ENCODE measurements around the gene CTNNA2. TPM values are rescaled to one million over a fixed set of nuclear protein-coding genes. Genes with fewer than 3 reads are reported as not detected.

The CTNNA2 gene
- polyA plus RNA-seq, 2 of the 4 experiments (the other 2 are of a cell fraction): 0.50 to 0.94 TPM

DNA sequence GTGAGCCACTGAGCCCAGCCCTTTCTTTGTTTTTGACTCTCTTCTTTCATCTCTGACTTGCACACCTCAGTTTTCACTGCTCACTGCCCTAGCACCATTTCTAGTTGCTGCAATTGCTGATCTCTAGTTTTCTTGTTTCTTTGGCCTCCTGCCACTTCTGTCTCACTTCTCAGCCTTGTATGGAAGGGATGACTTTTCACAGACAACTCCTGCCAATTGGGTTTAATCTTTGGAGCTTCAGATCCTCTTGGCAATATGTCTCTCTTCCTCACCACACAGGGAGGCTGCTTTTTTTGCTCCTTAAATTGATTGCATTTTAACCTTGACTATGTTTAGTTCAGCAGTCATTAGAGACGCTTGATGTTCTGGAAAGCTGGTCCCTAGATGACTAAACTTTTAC lies 323.1 kb downstream of the CTNNA2 start:
- H3K4me2 ChIP-seq: no peak overlapping the region
- no peak for ATAC-seq
- no peak overlapping the region for H3K4me3 ChIP-seq
- ChIA-PET CTCF (no interaction called here), POLR2A (no interaction called here)
- peaks cover 11% of the 10 kb centered on the region; the same call in 1 of the 3 replicates for H3K9me3 ChIP-seq
- DNase-seq (ENCODE audit: low read depth in 1 of 2, low spot score in 1 of 2): no peak
- WGBS (ENCODE audit: missing lambda C conversion rate): 19% methylated on average over 1 of the region's 1 CpG
- no peak overlapping the region for H3K27ac ChIP-seq
- no peaks in the 10 kb centered on the region for H3K4me1 ChIP-seq
- TF ChIP-seq RARB (CRISPR knock-in tag; IDR thresholded peaks at IDR 0.05) (no peak), POLR2AphosphoS2 (conservative IDR thresholded peaks at IDR 0.05; ENCODE audit: low read length) (no peak), SMC3 (IDR thresholded peaks at IDR 0.05) (no peak), HOXA7 (CRISPR knock-in tag; IDR thresholded peaks at IDR 0.05) (no peak), NR3C1 (IDR thresholded peaks at IDR 0.05) (no peak), HDAC2 (IDR thresholded peaks at IDR 0.05) (no peak), RCOR1 (IDR thresholded peaks at IDR 0.05; ENCODE audit: low read depth, low read length) (no peak), RFX5 (IDR thresholded peaks at IDR 0.05) (no peak)
- TF ChIP-seq, protein P1, sequence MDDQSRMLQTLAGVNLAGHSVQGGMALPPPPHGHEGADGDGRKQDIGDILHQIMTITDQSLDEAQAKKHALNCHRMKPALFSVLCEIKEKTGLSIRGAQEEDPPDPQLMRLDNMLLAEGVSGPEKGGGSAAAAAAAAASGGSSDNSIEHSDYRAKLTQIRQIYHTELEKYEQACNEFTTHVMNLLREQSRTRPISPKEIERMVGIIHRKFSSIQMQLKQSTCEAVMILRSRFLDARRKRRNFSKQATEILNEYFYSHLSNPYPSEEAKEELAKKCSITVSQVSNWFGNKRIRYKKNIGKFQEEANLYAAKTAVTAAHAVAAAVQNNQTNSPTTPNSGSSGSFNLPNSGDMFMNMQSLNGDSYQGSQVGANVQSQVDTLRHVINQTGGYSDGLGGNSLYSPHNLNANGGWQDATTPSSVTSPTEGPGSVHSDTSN (IDR thresholded peaks at IDR 0.05): no peak
- no peak for FAIRE-seq

DNA sequence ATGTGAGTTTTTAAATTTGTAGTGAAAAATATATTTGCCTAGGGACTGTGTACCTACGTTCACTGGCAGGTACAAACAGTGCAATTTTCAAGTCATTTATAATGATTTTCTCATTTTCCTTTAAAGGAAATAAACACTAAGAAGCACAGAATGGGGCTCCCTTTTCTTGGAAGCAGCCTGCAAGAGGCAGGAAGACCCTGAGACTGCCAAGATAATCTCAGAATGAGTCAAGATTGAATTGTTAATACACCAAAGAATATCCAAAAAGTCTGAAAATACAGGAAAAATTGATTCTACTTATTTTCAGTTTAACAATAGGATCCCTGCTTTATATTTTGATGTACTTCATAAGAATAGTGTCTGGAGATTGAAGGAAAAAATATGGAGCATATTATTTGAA lies 331.2 kb downstream of the CTNNA2 start:
- WGBS (ENCODE audit: missing lambda C conversion rate): 4% methylated on average over 1 of the region's 1 CpG
- Histone ChIP-seq H3K4me2 (no peak overlapping the region), H3K4me1 (no peaks in the 10 kb centered on the region), H3K27ac (no peak overlapping the region), H3K9me3 (peaks cover 4% of the 10 kb centered on the region; the same call in 1 of the 3 replicates), H3K4me3 (no peak overlapping the region)
- DNase-seq (ENCODE audit: low read depth in 1 of 2, low spot score in 1 of 2) (no peak), FAIRE-seq (no peak), ATAC-seq (no peak)
- CTCF ChIA-PET: no interaction called here
- TF ChIP-seq KDM5A (IDR thresholded peaks at IDR 0.05): no peak
- TF ChIP-seq HEYL (CRISPR knock-in tag; IDR thresholded peaks at IDR 0.05): no peak
- TF ChIP-seq CHD4 (IDR thresholded peaks at IDR 0.05; ENCODE audit: borderline replicate concordance): no peak
- TF ChIP-seq JUN (IDR thresholded peaks at IDR 0.05): no peak
- TF ChIP-seq RARB (CRISPR knock-in tag; IDR thresholded peaks at IDR 0.05): no peak
- no peak for TF ChIP-seq NFE2L2 (conservative IDR thresholded peaks at IDR 0.05; ENCODE audit: low read length)
- TF ChIP-seq HDAC2 (IDR thresholded peaks at IDR 0.05): no peak
- no peak for TF ChIP-seq HOXA7 (CRISPR knock-in tag; IDR thresholded peaks at IDR 0.05)
- no peak for TF ChIP-seq SREBF2 (IDR thresholded peaks at IDR 0.05)
- TF ChIP-seq SMC3 (IDR thresholded peaks at IDR 0.05): no peak
- TF ChIP-seq ZFP36 (IDR thresholded peaks at IDR 0.05; ENCODE audit: borderline replicate concordance, partially characterized antibody): no peak
- TF ChIP-seq, protein P2, sequence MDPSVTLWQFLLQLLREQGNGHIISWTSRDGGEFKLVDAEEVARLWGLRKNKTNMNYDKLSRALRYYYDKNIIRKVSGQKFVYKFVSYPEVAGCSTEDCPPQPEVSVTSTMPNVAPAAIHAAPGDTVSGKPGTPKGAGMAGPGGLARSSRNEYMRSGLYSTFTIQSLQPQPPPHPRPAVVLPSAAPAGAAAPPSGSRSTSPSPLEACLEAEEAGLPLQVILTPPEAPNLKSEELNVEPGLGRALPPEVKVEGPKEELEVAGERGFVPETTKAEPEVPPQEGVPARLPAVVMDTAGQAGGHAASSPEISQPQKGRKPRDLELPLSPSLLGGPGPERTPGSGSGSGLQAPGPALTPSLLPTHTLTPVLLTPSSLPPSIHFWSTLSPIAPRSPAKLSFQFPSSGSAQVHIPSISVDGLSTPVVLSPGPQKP (IDR thresholded peaks at IDR 0.05; ENCODE audit: low read depth, low read length): no peak
- TF ChIP-seq BHLHE40 (IDR thresholded peaks at IDR 0.05; ENCODE audit: low read depth, low read length): no peak
- TF ChIP-seq, protein P3, sequence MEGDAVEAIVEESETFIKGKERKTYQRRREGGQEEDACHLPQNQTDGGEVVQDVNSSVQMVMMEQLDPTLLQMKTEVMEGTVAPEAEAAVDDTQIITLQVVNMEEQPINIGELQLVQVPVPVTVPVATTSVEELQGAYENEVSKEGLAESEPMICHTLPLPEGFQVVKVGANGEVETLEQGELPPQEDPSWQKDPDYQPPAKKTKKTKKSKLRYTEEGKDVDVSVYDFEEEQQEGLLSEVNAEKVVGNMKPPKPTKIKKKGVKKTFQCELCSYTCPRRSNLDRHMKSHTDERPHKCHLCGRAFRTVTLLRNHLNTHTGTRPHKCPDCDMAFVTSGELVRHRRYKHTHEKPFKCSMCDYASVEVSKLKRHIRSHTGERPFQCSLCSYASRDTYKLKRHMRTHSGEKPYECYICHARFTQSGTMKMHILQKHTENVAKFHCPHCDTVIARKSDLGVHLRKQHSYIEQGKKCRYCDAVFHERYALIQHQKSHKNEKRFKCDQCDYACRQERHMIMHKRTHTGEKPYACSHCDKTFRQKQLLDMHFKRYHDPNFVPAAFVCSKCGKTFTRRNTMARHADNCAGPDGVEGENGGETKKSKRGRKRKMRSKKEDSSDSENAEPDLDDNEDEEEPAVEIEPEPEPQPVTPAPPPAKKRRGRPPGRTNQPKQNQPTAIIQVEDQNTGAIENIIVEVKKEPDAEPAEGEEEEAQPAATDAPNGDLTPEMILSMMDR (IDR thresholded peaks at IDR 0.05): no peak
- no peak for TF ChIP-seq CBX8 (IDR thresholded peaks at IDR 0.05)
- no peak for TF ChIP-seq FOSL2 (IDR thresholded peaks at IDR 0.05)
- no peak for TF ChIP-seq FOSL2 (CRISPR knock-in tag; IDR thresholded peaks at IDR 0.05)
- TF ChIP-seq TP53 (CRISPR knock-in tag; IDR thresholded peaks at IDR 0.05): no peak
- TF ChIP-seq EHF (CRISPR knock-in tag; IDR thresholded peaks at IDR 0.05): no peak
- POLR2A ChIA-PET: no interaction called here

All from A549 (cell line).